ENCODE data around the gene FBXO31.

GRCh38 chr16:87358250-87358649 is 25.3 kb downstream of the FBXO31 start:
- no peak for TF ChIP-seq CTCF (tag by site-specific recombination; IDR thresholded peaks at IDR 0.05)
- TF ChIP-seq ZNF513 (tag by site-specific recombination; IDR thresholded peaks at IDR 0.05) = no peak
- no peak for TF ChIP-seq ZNF707 (tag by site-specific recombination; IDR thresholded peaks at IDR 0.05)
- no peak for TF ChIP-seq ZNF274 (IDR thresholded peaks at IDR 0.05; ENCODE audit: low read length)
- no peak for TF ChIP-seq ZNF274 (tag by site-specific recombination; IDR thresholded peaks at IDR 0.05; ENCODE audit: borderline replicate concordance)
- no peak for TF ChIP-seq PATZ1 (tag by site-specific recombination; IDR thresholded peaks at IDR 0.05)
- TF ChIP-seq YY1 (tag by site-specific recombination; IDR thresholded peaks at IDR 0.05) = no peak
- no peak for TF ChIP-seq RBAK (tag by site-specific recombination; IDR thresholded peaks at IDR 0.05)

Data from HEK293 (cell line).